ELF-1 (cell line): ENCODE results near the gene ABCC6.
"Not testable (repeated sequence)": the region's sequence is repeated elsewhere in the genome, so short reads cannot be mapped to it uniquely, and the experiment has no call there.

Experiments
- DNase-seq: peaks from one replicate; pipeline ENCODE4 v3.0.0-alpha.2; 2016; ENCODE audit warnings: low read depth, low spot score

Gene ABCC6

DNA sequence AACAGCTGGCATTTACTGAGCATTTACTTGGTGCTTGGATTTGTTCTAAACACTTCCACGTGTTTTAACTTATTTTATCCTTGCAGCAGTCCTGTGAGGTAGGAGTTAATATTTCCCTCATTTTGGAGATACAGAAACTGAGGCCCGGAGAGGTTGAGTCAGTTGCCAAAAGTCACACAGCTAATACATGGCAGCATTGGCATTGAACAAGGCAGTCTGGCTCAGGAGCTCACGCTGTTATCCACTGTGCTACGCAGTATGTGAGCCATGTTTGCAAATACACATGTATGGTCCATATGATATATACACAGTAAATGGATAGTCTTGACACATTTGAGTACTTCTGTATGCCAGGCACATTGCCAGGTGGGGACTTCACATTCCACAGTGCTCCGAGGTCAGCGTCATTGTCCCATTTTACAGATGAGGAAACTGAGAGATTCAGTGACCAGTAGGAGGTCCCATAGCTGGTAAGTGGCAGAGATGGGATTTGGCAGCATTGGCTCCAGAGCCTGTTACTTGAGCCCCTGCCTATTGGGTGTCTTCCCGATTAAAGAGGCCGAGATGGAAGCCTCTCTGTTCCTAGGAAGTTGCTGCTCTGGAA lies 110.7 kb downstream of the ABCC6 start:
- no peak for DNase-seq

DNA sequence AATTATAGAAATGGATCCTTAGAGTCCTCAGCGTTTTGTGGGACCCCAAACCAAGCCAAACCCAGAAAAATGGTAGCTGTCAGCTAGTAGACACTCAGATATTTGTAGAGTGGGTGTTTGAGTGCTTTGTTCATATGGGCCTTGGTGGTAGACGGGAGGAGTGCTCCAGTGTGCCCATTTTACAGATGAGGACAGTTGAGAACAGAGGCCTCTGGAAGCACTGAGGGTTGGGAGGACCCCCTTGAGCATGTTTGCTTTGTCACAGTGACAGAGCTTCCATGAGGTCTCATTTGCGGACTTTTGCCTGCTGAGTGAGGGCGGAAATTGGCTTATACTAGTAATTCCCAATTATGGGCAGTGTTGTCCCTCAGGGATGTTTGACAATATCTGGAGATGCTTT lies 111.7 kb downstream of the ABCC6 start:
- DNase-seq: no peak

DNA sequence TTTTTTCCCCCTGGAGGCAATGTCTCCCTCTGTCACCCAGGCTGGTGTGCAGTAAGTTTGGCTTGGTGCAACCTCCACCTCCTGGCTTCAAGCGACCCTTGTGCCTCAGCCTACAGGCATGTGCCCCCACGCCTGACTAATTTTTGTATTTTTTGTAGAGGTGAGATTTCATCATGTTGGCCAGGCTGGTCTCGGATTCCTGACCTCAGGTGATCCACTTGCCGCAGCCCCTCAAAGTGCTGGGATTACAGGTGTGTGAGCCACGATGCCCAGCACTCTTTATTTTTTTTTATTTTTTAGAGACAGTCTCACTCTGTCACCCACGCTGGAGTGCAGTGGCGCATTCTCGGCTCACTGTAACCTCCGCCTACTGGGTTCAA lies 113.2 kb downstream of the ABCC6 start:
- no peak for DNase-seq

DNA sequence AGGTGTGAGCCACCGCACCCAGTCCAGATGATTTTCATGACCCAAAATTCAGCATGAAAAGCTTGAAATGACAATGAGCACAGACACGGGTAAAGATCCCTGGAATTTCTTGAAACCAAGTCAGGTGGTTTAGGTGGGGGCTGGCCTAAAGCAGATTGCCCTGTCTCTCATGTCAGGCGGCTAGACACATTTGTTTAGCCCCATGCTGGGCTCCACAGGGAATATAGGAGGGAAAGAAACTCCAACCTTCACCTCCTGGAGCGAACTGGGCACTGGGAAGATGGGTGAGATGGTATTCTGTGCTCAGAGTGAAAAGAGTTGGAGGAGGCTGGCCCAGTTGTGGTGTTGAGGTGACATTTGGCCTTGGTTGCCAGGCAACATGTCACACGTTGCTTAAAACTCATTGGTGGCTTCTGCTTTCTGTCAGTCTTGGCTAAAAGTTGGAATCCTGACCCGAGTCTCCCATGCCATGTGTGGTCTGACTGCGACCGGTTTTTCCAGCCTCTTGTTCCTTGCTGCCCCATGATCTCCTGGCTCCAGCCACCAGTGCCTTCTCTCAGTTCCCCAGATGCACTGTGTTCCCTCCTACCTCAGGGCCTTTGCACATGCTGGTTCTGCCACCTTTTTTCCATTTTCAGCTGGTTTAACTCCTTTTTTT lies 113.7 kb downstream of the ABCC6 start:
- peak; percentile 69 for DNase-seq

DNA sequence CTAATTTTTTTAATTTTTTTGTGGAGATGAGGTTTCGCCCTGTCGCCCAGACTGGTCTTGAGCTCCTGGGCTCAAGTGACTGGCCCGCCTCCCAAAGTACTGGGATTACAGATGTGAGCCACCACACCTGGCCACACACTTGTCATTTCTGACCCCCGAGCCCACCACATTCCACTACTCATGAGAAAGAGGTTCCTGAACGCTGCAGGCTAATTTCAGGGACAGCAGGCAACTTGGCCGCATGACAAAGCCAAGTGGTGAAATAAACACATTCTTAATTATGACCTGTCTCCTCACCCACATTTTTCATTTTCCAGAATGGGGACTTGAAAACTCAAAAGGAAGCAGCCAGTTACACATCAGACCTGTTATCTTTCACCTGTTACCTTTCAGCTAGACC lies 114.5 kb downstream of the ABCC6 start:
- DNase-seq: peak; percentile 70

DNA sequence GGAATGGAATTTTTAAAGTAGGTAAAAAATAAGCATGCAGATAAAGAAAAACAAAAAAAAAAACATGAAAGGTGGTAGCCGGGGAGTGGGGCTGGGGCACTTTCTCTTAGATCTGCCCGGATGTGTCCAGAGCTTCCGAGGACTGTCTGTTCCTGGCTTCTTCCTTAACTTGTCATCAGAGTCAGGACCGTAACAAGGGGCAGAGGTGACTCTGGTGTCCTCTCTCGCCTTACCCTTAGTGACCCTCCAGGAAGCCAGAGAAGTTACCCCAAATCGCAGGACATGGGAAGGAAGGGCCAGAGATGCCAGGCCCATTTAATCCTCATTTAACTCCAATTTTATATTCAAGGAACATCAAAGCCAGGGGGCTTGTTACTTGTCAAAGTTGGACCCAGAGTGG lies 115.5 kb downstream of the ABCC6 start:
- DNase-seq: no peak

DNA sequence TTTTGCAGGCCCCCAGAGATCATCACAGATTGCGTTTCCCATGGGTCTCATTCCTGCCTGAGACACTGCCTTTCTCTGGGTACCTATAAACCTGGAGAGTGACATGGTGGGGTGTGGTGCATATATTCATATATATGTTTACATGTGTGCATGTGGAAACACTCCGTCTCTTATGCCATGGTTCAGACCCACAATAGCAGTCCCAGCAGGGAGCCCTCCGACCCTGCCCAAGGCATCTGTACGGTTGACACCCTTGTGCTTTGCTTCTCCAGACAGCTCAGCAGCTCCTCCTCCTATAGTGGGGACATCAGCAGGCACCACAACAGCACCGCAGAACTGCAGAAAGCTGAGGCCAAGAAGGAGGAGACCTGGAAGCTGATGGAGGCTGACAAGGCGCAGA lies 116.8 kb downstream of the ABCC6 start:
- no peak for DNase-seq

DNA sequence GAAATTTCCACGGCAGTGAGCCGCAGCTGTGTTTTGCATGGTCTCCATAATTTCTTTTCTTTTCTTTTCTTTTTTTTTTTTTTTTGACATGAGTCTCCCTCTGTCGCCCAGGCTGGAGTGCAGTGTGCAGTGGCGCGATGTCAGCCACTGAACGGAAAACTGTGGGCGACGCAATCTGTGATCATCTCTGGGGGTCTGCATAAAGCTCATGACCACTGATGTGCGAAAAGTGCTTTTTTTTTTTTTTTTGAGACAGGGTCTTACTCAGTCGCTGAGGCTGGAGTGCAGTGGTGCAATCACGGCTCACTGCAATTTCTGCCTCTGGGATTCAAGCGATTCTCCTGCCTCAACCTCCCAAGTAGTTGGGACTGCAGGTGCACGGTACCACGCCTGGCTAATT lies 117.6 kb downstream of the ABCC6 start:
- no peak for DNase-seq

DNA sequence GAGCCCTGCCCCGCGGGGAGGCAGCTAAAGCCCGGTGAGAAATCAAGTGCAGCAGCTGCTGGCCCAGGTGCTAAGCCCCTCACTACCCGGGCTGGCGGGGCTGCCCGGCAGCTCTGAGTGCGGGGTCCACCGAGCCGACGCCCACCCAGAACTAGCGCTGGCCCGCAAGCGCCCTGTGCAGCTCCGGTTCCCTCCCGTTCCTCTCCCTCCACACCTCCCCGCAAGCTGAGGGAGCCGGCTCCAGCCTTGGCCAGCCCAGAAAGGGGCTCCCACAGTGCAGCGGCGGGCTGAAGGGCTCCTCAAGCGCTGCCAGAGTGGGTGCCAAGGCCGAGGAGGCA lies 118.5 kb downstream of the ABCC6 start:
- not testable (repeated sequence) for DNase-seq

DNA sequence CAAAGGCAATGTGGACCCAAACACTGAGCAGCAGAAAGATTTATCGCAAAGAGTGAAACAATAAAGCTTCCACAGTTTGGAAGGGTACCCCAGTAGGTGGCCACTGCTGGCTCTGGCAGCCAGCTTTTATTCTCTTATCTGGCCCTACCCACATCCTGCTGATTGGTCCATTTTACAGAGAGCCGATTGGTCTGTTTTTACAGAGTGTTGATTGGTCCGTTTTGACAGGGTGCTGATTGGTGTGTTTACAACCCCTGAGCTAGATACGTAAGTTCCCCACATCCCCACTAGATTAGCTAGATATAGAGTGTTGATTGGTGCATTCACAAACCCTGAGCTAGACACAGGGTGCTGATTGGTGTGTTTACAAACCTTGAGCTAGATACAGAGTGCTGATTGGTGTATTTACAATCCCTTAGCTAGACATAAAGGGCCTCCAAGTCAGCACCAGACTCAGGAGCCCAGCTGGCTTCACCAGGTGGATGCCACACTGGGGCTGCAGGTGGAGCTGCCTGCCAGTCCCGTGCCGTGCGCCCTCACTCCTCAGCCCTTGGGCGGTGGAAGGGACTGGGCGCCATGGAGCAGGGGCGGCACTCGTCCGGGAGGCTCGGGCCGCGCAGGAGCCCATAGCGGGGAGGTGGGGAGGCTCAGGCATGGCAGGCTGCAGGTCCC lies 119.0 kb downstream of the ABCC6 start:
- not testable (repeated sequence) for DNase-seq

DNA sequence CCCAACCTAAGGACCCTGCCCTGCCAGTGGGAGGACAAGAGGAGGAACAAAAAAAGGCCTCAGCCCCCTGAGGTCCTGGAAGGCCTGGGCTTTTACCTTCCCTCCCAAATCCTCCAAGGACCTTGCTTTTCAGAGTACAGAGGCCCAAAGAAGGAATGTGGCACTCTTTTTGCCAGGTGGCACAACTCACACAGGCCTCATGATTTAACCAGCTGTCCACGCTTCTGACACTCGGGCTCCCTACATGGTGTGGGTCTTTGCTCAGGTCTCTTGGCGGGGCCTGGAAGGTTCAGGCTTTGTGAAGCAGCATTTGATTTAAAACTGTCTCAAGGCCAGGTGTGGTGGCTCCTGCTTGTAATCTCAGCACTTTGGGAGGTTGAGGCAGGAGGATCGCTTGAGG lies 120.6 kb downstream of the ABCC6 start:
- DNase-seq: no peak

DNA sequence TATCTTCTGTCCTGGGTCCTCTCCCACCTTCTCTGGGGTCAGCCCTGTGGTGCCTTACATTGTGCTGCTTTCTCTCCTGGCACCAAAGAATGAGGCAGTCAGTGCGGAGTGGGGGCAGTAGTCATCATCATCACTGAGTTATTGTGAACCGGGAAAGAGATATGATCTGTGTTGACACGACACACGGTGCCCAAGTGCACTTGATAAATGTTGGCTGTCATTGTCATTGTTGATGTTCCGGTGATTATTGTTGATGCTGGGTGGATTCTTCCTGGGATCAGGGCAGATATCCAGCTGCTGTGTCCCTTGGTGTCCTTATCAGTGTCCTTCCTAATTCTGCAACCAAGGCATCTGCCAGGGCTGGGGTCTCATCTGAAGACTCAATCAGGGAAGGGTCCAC lies 121.7 kb downstream of the ABCC6 start:
- DNase-seq: no peak

DNA sequence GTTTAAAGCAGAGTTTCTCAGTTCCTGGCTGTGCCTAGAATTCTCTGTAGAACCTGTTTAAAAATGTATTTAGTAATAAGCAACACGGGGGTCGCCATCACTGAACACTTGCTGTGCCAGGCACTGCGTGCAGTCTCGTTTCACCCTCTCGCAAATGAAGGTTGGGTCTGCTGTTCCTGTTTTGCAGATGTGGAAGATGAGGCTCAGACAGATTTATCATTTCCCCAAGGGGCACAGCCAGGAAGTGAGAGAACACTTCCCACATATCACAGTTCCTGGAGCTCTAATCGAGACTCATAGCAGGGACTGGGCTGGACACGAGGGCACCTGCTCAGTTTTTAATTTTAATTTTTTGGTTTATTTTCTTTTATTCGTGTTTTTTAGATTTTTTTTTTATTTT lies 122.7 kb downstream of the ABCC6 start:
- no peak for DNase-seq

DNA sequence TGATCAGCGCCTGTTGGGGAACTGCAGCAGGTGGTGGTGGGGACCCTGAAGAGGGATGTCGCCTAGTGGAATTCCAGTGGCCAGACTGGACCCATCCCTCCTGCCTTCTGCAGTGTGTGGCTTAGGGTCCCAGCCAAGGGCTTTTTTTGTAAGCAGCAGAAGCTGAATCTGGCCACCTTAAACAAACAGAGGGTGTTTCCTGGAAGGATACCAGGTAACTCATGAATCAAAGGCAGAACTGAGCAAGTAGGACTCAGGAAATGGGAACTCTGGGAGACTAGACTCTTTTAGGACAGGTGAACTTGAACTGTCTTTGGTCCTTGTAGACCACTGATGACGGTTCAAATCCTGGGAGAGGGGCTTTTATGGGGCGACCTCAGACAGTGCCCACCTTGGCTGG lies 124.0 kb downstream of the ABCC6 start:
- DNase-seq: no peak
